GM12874 (cell line): Measurements from ENCODE around the gene KIF27.

ENCODE experiments used
- TF ChIP-seq, protein P1 (sequence below): IDR thresholded peaks from 2 replicates; pipeline ENCODE4 v1.5.1; 2011; ENCODE audit warnings: low read depth, mild to moderate bottlenecking, control low read depth, low read length, moderate library complexity; ENCODE audit not compliant: insufficient read depth

The KIF27 gene

DNA sequence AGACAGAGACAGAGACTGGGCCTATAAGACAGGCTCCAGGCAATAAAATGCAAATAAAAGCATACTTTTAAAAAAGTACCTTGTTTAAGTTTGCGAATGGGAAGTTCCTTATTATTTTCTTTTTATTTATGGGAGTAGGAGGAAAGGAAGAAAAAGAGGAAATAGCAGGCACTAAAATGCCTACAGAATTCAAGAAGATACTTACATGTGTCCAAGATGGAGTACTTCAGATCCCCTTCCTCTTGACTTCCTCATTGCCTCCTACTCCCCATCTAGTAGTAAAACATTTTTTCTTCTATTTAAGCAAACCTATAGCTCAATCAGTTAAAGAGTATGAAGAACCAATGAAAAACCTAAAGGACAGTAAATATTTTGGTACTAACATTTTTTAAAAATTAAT lies 128.5 kb downstream of the KIF27 start:
- TF ChIP-seq, protein P1, sequence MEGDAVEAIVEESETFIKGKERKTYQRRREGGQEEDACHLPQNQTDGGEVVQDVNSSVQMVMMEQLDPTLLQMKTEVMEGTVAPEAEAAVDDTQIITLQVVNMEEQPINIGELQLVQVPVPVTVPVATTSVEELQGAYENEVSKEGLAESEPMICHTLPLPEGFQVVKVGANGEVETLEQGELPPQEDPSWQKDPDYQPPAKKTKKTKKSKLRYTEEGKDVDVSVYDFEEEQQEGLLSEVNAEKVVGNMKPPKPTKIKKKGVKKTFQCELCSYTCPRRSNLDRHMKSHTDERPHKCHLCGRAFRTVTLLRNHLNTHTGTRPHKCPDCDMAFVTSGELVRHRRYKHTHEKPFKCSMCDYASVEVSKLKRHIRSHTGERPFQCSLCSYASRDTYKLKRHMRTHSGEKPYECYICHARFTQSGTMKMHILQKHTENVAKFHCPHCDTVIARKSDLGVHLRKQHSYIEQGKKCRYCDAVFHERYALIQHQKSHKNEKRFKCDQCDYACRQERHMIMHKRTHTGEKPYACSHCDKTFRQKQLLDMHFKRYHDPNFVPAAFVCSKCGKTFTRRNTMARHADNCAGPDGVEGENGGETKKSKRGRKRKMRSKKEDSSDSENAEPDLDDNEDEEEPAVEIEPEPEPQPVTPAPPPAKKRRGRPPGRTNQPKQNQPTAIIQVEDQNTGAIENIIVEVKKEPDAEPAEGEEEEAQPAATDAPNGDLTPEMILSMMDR: no peak
